Measurements from ENCODE around the gene MS4A18. TPM values are rescaled to one million over a fixed set of nuclear protein-coding genes. Genes with fewer than 3 reads are reported as not detected.
"Not testable (repeated sequence)": the region's sequence is repeated elsewhere in the genome, so short reads cannot be mapped to it uniquely, and the experiment has no call there.

MS4A18 gene
- total RNA-seq, 4 donors from 2014 or later, result not detected

GRCh38 chr11:60705895-60706294 is 18.6 kb upstream of the MS4A18 start:
- Histone ChIP-seq H3K9me3 (no peaks in the 10 kb centered on the region), H3K27ac (no peak overlapping the region), H3K27me3 (no peaks in the 10 kb centered on the region), H3K4me3 (no peak overlapping the region), H3K36me3 (no peaks in the 10 kb centered on the region), H3K4me1 (no peaks in the 10 kb centered on the region)
- DNase-seq (ENCODE audit: low spot score in 2 of 2), result no peak
- TF ChIP-seq POLR2A (IDR thresholded peaks at IDR 0.05) (no peak), CTCF (IDR thresholded peaks at IDR 0.05) (no peak), POLR2AphosphoS5 (IDR thresholded peaks at IDR 0.05) (no peak), EP300 (IDR thresholded peaks at IDR 0.05) (no peak)
- 79% methylated on average over 5 of the region's 5 CpGs for WGBS

- H3K27me3 ChIP-seq, result no peaks in the 10 kb centered on the region
- TF ChIP-seq POLR2AphosphoS5 (IDR thresholded peaks at IDR 0.05) (no peak), POLR2A (IDR thresholded peaks at IDR 0.05) (no peak), EP300 (IDR thresholded peaks at IDR 0.05) (no peak), CTCF (IDR thresholded peaks at IDR 0.05) (no peak)
- WGBS, result 79% methylated on average over 5 of the region's 5 CpGs
- H3K9me3 ChIP-seq, result no peaks in the 10 kb centered on the region
- H3K4me3 ChIP-seq, result no peak overlapping the region
- no peak overlapping the region for H3K27ac ChIP-seq
- H3K36me3 ChIP-seq, result no peaks in the 10 kb centered on the region
- H3K4me1 ChIP-seq, result no peaks in the 10 kb centered on the region
- DNase-seq (ENCODE audit: low spot score in 2 of 2), result no peak
Measured at GRCh38 chr11:60706931-60707330, 17.6 kb upstream of the MS4A18 start.

GRCh38 chr11:60710482-60710881 is 14.0 kb upstream of the MS4A18 start:
- TF ChIP-seq POLR2A (IDR thresholded peaks at IDR 0.05), result no peak
- no peak for TF ChIP-seq POLR2AphosphoS5 (IDR thresholded peaks at IDR 0.05)
- TF ChIP-seq EP300 (IDR thresholded peaks at IDR 0.05), result no peak
- no peak for TF ChIP-seq CTCF (IDR thresholded peaks at IDR 0.05)
- no peaks in the 10 kb centered on the region for H3K36me3 ChIP-seq
- 67% methylated on average over 4 of the region's 4 CpGs for WGBS

GRCh38 chr11:60711276-60711675 is 13.2 kb upstream of the MS4A18 start:
- WGBS, result 65% methylated on average over 4 of the region's 4 CpGs
- Histone ChIP-seq H3K4me1 (no peaks in the 10 kb centered on the region), H3K4me3 (no peak overlapping the region), H3K27ac (no peak overlapping the region), H3K27me3 (no peaks in the 10 kb centered on the region), H3K9me3 (peaks cover 2% of the 10 kb centered on the region), H3K36me3 (no peaks in the 10 kb centered on the region)
- TF ChIP-seq EP300 (IDR thresholded peaks at IDR 0.05) (no peak), POLR2A (IDR thresholded peaks at IDR 0.05) (no peak), POLR2AphosphoS5 (IDR thresholded peaks at IDR 0.05) (no peak), CTCF (IDR thresholded peaks at IDR 0.05) (no peak)
- DNase-seq (ENCODE audit: low spot score in 2 of 2), result no peak

More at GRCh38 chr11:60710482-60710881, 14.0 kb upstream of the MS4A18 start:
- no peak overlapping the region for H3K4me3 ChIP-seq
- no peaks in the 10 kb centered on the region for H3K27me3 ChIP-seq
- no peak overlapping the region for H3K27ac ChIP-seq
- H3K4me1 ChIP-seq, result no peaks in the 10 kb centered on the region
- no peak for DNase-seq (ENCODE audit: low spot score in 2 of 2)
- no peaks in the 10 kb centered on the region for H3K9me3 ChIP-seq

- H3K36me3 ChIP-seq; H3K4me1 ChIP-seq; H3K9me3 ChIP-seq; DNase-seq (ENCODE audit: low spot score in 2 of 2); H3K27ac ChIP-seq; H3K4me3 ChIP-seq; H3K27me3 ChIP-seq: not testable (repeated sequence)
- WGBS, result 66% methylated on average over 6 of the region's 6 CpGs
Measured at GRCh38 chr11:60713423-60713822, 11.1 kb upstream of the MS4A18 start.

- Histone ChIP-seq H3K36me3 (no peaks in the 10 kb centered on the region), H3K27me3 (no peaks in the 10 kb centered on the region), H3K9me3 (peaks cover 3% of the 10 kb centered on the region), H3K4me3 (no peak overlapping the region), H3K4me1 (no peaks in the 10 kb centered on the region), H3K27ac (no peak overlapping the region)
- WGBS, result 88% methylated on average over 5 of the region's 5 CpGs
- TF ChIP-seq EP300 (IDR thresholded peaks at IDR 0.05), result no peak
- no peak for TF ChIP-seq CTCF (IDR thresholded peaks at IDR 0.05)
- TF ChIP-seq POLR2A (IDR thresholded peaks at IDR 0.05), result no peak
- TF ChIP-seq POLR2AphosphoS5 (IDR thresholded peaks at IDR 0.05), result no peak
- no peak for DNase-seq (ENCODE audit: low spot score in 2 of 2)
Measured at GRCh38 chr11:60717956-60718355, 6.6 kb upstream of the MS4A18 start.
